NB4 (cell line): ENCODE measurements around the gene AP1G2.
"Not testable (repeated sequence)": the region's sequence is repeated elsewhere in the genome, so short reads cannot be mapped to it uniquely, and the experiment has no call there.

Experiments used
- DNase-seq: peaks from one replicate; pipeline ENCODE4 v3.0.0; 2010; ENCODE audit warnings: low read depth
- H3K4me3 ChIP-seq: one replicate; pipeline ENCODE4 v1.5.1; 2011; ENCODE audit warnings: mild to moderate bottlenecking, low read depth, low read length, moderate library complexity
- MYC ChIP-seq: IDR thresholded peaks from 2 replicates; pipeline ENCODE4 v1.6.1; 2011; ENCODE audit warnings: low read depth, low read length
- POLR2A ChIP-seq: IDR thresholded peaks from 2 replicates; pipeline ENCODE4 v1.6.1; 2011; ENCODE audit warnings: mild to moderate bottlenecking; ENCODE audit not compliant: insufficient read length; ENCODE audit errors: extremely low read depth
- TF ChIP-seq, protein P1 (sequence below): IDR thresholded peaks from 2 replicates; pipeline ENCODE4 v1.6.1; 2011; ENCODE audit warnings: low read depth, low read length
- TF ChIP-seq, protein P2 (sequence below): IDR thresholded peaks from one replicate; pipeline ENCODE4 v1.5.1; 2012; ENCODE audit warnings: low read depth, low read length

AP1G2 gene

DNA sequence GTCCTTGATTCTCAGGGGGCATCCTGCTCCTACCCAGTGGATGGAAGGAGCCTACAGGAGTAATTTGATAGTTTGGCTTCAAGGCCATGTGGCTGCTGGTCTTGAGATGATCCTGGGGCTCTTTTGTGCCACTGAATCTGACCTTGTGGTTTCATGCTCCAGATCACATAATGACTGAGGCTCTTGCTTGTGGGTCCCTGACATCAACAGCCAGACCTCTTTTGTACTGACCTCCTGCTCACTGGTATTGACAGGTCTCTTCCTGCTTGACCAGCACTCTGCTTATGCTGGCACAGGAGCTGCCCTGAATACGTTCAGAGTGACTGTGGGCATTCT lies 34.2 kb upstream of the AP1G2 start:
- TF ChIP-seq, protein P1, sequence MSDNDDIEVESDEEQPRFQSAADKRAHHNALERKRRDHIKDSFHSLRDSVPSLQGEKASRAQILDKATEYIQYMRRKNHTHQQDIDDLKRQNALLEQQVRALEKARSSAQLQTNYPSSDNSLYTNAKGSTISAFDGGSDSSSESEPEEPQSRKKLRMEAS = no peak
- TF ChIP-seq POLR2A (no peak), MYC (no peak)
- TF ChIP-seq, protein P2, sequence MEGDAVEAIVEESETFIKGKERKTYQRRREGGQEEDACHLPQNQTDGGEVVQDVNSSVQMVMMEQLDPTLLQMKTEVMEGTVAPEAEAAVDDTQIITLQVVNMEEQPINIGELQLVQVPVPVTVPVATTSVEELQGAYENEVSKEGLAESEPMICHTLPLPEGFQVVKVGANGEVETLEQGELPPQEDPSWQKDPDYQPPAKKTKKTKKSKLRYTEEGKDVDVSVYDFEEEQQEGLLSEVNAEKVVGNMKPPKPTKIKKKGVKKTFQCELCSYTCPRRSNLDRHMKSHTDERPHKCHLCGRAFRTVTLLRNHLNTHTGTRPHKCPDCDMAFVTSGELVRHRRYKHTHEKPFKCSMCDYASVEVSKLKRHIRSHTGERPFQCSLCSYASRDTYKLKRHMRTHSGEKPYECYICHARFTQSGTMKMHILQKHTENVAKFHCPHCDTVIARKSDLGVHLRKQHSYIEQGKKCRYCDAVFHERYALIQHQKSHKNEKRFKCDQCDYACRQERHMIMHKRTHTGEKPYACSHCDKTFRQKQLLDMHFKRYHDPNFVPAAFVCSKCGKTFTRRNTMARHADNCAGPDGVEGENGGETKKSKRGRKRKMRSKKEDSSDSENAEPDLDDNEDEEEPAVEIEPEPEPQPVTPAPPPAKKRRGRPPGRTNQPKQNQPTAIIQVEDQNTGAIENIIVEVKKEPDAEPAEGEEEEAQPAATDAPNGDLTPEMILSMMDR = no peak
- DNase-seq = no peak
- H3K4me3 ChIP-seq = no peak overlapping the region

DNA sequence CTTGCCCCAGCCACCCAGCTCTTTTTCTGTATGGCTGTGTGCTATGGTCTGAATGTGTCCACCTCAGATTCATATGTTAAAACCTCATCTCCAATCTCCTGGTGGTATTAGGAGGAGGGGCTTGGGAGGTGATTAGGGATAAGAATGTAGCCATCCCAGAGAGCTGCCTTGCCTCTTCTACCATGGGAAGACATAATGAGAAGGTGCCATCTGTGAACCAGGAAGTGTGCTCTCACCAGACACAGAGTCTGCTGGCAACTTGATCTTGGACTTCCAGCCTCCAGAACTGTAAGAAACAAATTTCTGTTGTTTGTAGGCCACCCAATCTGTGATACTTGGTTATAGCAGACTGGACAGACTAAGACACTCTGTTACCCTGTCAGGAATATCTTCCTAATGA lies 33.8 kb upstream of the AP1G2 start:
- TF ChIP-seq, protein P2 = no peak
- TF ChIP-seq, protein P1 = no peak
- no peak for TF ChIP-seq MYC
- no peak for TF ChIP-seq POLR2A

DNA sequence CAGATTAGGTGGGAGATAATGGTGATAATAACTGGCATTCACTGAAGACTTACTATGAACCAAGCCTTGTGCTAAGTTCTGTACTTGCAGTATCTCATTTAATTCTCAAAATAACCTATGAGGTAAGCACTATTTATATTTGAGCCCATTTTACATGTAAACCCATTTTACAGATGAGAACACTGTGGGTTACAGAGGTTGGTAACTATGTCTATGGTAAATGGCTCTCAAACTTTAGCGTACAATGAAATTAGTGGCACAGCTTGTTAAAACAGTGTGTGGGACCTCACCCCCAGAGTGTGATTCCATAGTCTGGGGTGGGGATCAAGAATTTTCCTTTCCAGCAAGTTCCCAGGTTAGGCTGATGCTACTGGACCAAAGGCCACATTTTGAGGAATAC lies 33.2 kb upstream of the AP1G2 start:
- TF ChIP-seq POLR2A = no peak
- TF ChIP-seq, protein P1 = no peak
- TF ChIP-seq, protein P2 = no peak
- TF ChIP-seq MYC = no peak
- DNase-seq = no peak
- H3K4me3 ChIP-seq = no peak overlapping the region

More for the DNA sequence above, 33.8 kb upstream of the AP1G2 start:
- H3K4me3 ChIP-seq = no peak overlapping the region
- DNase-seq = no peak

DNA sequence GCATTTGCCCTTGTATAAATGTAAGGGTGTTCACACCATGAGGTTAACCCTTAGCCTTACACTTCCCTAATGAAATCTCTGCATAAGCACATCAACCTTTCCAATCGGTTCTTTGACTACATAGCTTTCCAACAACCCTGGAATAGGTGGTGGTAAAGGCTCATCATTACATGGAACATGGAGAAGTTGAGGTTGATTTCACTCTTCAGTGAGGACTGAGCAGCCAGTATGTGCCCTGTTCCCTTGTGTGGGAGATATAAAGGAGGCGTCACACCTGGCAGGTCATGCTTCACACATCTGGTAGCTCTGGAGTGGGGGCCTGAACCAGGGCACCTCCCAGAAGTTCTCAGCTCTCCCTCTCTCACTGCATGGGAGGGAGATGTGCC lies 32.7 kb upstream of the AP1G2 start:
- TF ChIP-seq, protein P2 = no peak
- no peak for TF ChIP-seq POLR2A
- TF ChIP-seq, protein P1 = no peak
- no peak for TF ChIP-seq MYC
- H3K4me3 ChIP-seq = no peak overlapping the region
- no peak for DNase-seq

DNA sequence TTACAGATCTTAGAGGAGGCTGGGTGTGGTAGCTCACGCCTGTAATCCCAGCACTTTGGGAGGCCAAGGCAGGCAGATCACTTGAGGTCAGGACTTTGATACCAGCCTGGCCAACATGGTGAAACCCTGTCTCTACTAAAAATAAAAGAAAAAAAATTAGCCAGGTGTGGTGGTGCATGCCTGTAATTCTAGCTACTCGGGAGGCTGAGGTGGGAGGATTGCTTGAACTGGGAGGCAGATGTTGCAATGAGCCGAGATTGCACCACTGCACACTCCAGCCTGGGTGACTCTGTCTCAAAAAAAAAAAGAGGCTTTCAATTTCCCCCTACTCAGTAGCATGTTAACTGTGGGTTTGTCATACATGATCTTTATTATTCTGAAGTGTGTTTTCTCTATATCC lies 26.6 kb upstream of the AP1G2 start:
- not testable (repeated sequence) for H3K4me3 ChIP-seq, DNase-seq

DNA sequence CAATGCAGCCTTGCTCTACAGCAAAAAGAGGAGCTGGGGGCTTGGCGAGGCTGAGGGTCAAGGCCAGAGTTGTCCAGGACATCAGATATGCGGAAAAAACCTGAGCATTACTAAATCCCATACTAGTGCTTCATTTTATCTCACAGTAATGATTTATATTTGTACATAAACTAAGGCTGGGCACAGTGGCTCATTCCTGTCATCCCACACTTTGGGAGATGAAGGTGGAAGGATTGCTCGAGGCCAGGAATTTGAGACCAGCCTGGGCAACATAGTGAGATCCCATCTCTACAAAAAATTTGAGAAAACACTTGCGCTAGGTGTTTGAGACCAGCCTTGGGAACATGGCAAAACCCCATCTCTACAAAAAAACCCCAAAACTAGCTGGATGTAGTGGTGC lies 22.6 kb upstream of the AP1G2 start:
- DNase-seq = no peak
- H3K4me3 ChIP-seq = no peak overlapping the region
- TF ChIP-seq POLR2A = no peak
- TF ChIP-seq MYC = no peak
- TF ChIP-seq, protein P1 = no peak
- TF ChIP-seq, protein P2 = no peak
